Thyroid gland (tissue), 4 donors: ENCODE results near the gene HPCAL1. TPM values are rescaled to one million over a fixed set of nuclear protein-coding genes. Genes with fewer than 3 reads are reported as not detected.
A peak's percentile ranks its signal among the peaks of the same experiment; 100 is the strongest.

Source experiments
- DNase-seq, 2 donors: peaks; one replicate each; pipeline ENCODE4 v3.0.0-alpha.2; 2019
- H3K27ac ChIP-seq, 3 donors: fragments of 200-600 bp; sonication (generic); 1 replicate in 2 of 3; 2 replicates in 1 of 3; pipeline ENCODE4 v1.5.1; 2016 to 2019; ENCODE audit warnings: mild to moderate bottlenecking in 1 of 3, moderate library complexity in 1 of 3
- H3K27me3 ChIP-seq: fragments of 200-600 bp; sonication (generic); one replicate; pipeline ENCODE4 v1.5.1; 2019
- H3K36me3 ChIP-seq, 2 donors: fragments of 200-600 bp; sonication (generic); one replicate each; pipeline ENCODE4 v1.5.1; 2016 to 2019
- H3K4me1 ChIP-seq, 2 donors: fragments of 200-600 bp; sonication (generic); one replicate each; pipeline ENCODE4 v1.5.1; 2017 to 2019
- H3K4me3 ChIP-seq, 3 donors: fragments of 200-600 bp; sonication (generic); replicated peaks in 1 of 3; 1 replicate in 2 of 3; 2 replicates in 1 of 3; pipeline ENCODE4 v1.5.1; 2016; ENCODE audit warnings: mild to moderate bottlenecking in 1 of 3
- H3K9me3 ChIP-seq: fragments of 200-600 bp; sonication (generic); one replicate; pipeline ENCODE4 v1.5.1; 2017
- CTCF ChIP-seq, 6 experiments: fragments of 200-600 bp in 3 of 6; fragments of 450-650 bp in 3 of 6; sonication (generic) in 3 of 6; IDR thresholded peaks; one replicate each; pipeline ENCODE4 v1.5.1; 2016 to 2019; ENCODE audit warnings: antibody characterized with exemption in 6 of 6, mild to moderate bottlenecking in 2 of 6, inconsistent platforms in 1 of 6, moderate library complexity in 1 of 6
- POLR2A ChIP-seq, 2 donors: fragments of 450-650 bp; IDR thresholded peaks; one replicate each; pipeline ENCODE4 v1.6.1; 2017; ENCODE audit warnings: antibody characterized with exemption in 2 of 2, mild to moderate bottlenecking in 2 of 2, moderate library complexity in 1 of 2
- WGBS, 2 donors: methylation state at CpG; one replicate each; pipeline ENCODE4 v1.1.5; 2017; 5-methylcytosine and 5-hydroxymethylcytosine counted together
- intact Hi-C: fragments of 100-400 bp; cut with DNase I; formaldehyde crosslinking; loops from one replicate; pipeline ENCODE4 v1.15.1; 2023
- total RNA-seq, 4 donors: library from RNA; depleted of rRNA; stranded (reverse); fragments of >200 nt; gene quantifications; one replicate each; pipeline ENCODE4 v1.2.3, GENCODE V29; 2016

Gene HPCAL1
- total RNA-seq, 4 donors from 2014 or later, result 39.9 to 84.2 (median 64.8) TPM

GRCh38 chr2:10395893-10396292, 93.2 kb downstream of the HPCAL1 start:
- H3K4me1 ChIP-seq, result peaks cover 0 to 13% of the 10 kb centered on the region in 2 donors
- TF ChIP-seq POLR2A (IDR thresholded peaks at IDR 0.05) (no peak), CTCF (IDR thresholded peaks at IDR 0.05) (no peak)
- intact Hi-C loops, result no loop called here
- 52 to 92% methylated on average over 2 to 12 of the region's 14 CpGs for WGBS, 2 donors
- H3K4me3 ChIP-seq, result no peak overlapping the region
- DNase-seq, result peak; percentile 58 to 62
- H3K27ac ChIP-seq, result no peak overlapping the region
- H3K9me3 ChIP-seq, result no peaks in the 10 kb centered on the region
- no peaks in the 10 kb centered on the region for H3K36me3 ChIP-seq
- H3K27me3 ChIP-seq, result no peaks in the 10 kb centered on the region

DNA sequence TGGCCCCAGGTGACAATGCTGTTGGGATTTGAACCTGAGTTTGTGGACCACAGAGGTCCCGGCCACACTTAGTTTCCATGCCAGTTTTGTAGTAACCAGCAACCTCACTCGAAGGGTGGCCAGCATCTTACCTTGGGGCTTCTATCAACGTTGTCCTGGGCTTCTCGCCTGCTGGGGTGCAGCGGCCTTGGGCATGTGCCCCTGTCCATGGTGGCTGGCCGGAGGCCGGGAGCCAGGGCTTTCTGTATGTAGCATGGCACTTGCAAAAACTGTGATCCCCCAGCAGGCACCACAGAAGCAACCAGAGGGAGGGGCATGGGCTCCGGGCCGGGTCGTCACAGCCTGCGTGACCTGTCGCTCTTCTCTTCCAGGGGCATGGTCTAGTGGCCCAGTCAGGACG, 93.8 kb downstream of the HPCAL1 start:
- intact Hi-C loops, result no loop called here
- H3K4me3 ChIP-seq, result no peak overlapping the region
- H3K27ac ChIP-seq, result no peak overlapping the region
- H3K36me3 ChIP-seq, result no peaks in the 10 kb centered on the region
- H3K9me3 ChIP-seq, result no peaks in the 10 kb centered on the region
- TF ChIP-seq POLR2A (IDR thresholded peaks at IDR 0.05) (no peak), CTCF (IDR thresholded peaks at IDR 0.05) (no peak)
- H3K4me1 ChIP-seq, result peaks cover 0 to 17% of the 10 kb centered on the region in 2 donors
- no peaks in the 10 kb centered on the region for H3K27me3 ChIP-seq
- 79 to 94% methylated on average over 10 to 13 of the region's 13 CpGs for WGBS, 2 donors
- DNase-seq, result no peak

DNA sequence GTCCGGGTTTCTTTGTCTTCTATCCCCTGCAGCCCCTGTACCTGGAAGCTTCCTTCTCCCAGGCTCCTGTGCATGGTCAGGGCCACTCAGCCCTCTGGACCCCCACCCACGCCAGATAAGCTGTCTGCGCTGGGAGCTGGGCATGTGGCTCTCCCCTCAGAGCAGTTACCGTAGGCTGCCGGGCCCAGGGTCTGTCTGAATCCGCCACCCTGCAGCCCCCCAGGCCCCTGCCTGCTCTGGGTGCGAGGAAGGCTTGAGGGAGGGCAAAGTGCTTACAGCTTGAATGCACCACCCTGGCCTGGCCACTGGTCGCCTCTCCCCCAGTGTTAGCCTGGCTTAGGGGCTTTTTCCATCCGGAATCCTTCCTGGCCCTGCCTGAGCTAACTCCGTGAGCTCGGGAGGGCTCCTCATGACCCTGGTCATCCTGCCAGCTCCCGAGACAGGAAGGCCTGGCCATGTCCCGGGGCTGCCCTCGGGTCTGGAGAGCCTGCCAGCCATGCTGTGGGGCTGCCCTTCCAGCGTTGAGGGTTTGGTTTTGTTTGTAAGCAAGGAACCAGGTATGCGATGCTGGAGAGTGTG, 94.7 kb downstream of the HPCAL1 start:
- WGBS, 2 donors, result 61 to 89% methylated on average over 4 to 11 of the region's 16 CpGs
- intact Hi-C loops, result no loop called here
- H3K9me3 ChIP-seq, result no peaks in the 10 kb centered on the region
- no peak overlapping the region for H3K27ac ChIP-seq
- no peak for DNase-seq
- no peaks in the 10 kb centered on the region for H3K27me3 ChIP-seq
- TF ChIP-seq CTCF (IDR thresholded peaks at IDR 0.05) (no peak), POLR2A (IDR thresholded peaks at IDR 0.05) (no peak)
- peaks cover 0 to 23% of the 10 kb centered on the region in 2 donors for H3K4me1 ChIP-seq
- no peak overlapping the region for H3K4me3 ChIP-seq
- no peaks in the 10 kb centered on the region for H3K36me3 ChIP-seq

GRCh38 chr2:10397878-10398277, 95.2 kb downstream of the HPCAL1 start:
- H3K9me3 ChIP-seq, result no peaks in the 10 kb centered on the region
- H3K27ac ChIP-seq, result no peak overlapping the region
- intact Hi-C loops, result no loop called here
- WGBS, 2 donors, result 76 to 80% methylated on average over 3 to 4 of the region's 4 CpGs
- TF ChIP-seq CTCF (IDR thresholded peaks at IDR 0.05) (no peak), POLR2A (IDR thresholded peaks at IDR 0.05) (no peak)
- H3K4me1 ChIP-seq, result peaks cover 0 to 21% of the 10 kb centered on the region in 2 donors
- no peak overlapping the region for H3K4me3 ChIP-seq
- DNase-seq, result no peak
- no peaks in the 10 kb centered on the region for H3K27me3 ChIP-seq
- no peaks in the 10 kb centered on the region for H3K36me3 ChIP-seq

DNA sequence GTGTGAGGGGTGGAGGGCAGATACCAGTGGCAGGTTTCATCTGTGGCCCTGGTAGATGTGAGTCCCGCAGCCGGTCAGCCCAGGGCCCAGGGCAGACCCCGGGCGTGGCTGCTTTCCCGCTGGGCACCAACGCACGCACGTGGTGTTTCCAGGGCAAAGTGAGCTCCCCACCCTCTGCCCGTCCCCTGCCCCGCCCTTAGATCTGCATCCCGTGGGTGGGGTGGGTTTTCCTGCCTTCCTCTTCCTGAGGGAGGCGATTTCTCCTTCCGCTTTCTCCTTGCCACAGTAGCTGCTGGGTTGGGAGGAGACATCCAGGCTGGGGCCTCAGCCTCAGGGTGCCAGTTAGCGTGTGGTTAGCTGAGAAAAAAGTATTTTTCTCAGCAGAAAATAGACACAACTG, 95.8 kb downstream of the HPCAL1 start:
- Histone ChIP-seq H3K4me1 (peaks cover 0 to 16% of the 10 kb centered on the region in 2 donors), H3K9me3 (no peaks in the 10 kb centered on the region), H3K36me3 (no peaks in the 10 kb centered on the region), H3K27me3 (no peaks in the 10 kb centered on the region), H3K27ac (no peak overlapping the region), H3K4me3 (no peak overlapping the region)
- intact Hi-C loops, result no loop called here
- TF ChIP-seq POLR2A (IDR thresholded peaks at IDR 0.05) (no peak), CTCF (IDR thresholded peaks at IDR 0.05) (no peak)
- no peak for DNase-seq
- WGBS, 2 donors, result 74 to 81% methylated on average over 12 to 14 of the region's 14 CpGs
